Measurements from ENCODE around the gene GNAQ. TPM values are rescaled to one million over a fixed set of nuclear protein-coding genes. Genes with fewer than 3 reads are reported as not detected.
A peak's percentile ranks its signal among the peaks of the same experiment; 100 is the strongest.

The GNAQ gene
- total RNA-seq, 4 donors from 2014 or later: 40.8 to 54.7 (median 53.8) TPM

DNA sequence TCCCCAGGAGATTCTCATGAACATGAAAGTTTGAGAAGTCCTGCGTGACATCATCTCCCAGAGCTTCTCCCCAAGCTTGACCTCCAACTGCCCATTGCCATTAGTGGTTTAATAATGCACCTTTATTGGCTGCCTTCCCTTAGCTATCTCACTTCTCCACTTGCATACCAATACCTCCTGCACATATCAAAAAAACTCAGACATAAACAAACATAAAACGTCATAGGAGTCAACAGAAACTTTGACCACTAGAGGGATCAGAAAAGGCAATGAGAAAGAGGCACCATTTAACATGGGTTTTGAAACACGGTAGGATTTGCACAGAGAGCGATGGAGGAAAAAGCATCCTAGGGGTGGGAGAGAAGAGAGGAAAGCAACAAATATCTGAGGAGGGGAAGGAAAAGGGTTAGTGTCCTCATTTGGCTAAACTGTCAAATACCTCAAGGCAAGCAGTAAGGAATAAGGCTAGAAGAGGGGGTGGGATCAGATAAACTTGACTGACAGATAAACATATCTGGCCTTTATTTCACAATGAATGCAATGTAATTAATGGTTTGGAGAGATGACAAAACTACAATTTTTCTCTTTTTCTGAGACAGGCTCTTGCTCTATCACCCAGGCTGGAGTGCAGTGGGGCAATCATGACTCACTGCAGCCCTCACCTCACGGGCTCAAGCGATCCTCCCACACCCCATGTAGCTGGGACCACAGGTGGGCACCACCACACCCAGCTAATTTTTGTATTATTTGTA, 27.0 kb downstream of the GNAQ start:
- ATAC-seq (ENCODE audit: low FRiP score) (no peak), DNase-seq (ENCODE audit: low spot score) (no peak)
- TF ChIP-seq, protein P1, sequence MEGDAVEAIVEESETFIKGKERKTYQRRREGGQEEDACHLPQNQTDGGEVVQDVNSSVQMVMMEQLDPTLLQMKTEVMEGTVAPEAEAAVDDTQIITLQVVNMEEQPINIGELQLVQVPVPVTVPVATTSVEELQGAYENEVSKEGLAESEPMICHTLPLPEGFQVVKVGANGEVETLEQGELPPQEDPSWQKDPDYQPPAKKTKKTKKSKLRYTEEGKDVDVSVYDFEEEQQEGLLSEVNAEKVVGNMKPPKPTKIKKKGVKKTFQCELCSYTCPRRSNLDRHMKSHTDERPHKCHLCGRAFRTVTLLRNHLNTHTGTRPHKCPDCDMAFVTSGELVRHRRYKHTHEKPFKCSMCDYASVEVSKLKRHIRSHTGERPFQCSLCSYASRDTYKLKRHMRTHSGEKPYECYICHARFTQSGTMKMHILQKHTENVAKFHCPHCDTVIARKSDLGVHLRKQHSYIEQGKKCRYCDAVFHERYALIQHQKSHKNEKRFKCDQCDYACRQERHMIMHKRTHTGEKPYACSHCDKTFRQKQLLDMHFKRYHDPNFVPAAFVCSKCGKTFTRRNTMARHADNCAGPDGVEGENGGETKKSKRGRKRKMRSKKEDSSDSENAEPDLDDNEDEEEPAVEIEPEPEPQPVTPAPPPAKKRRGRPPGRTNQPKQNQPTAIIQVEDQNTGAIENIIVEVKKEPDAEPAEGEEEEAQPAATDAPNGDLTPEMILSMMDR (IDR thresholded peaks at IDR 0.05): no peak

- DNase-seq (ENCODE audit: low spot score) (no peak), ATAC-seq (ENCODE audit: low FRiP score) (no peak)
- TF ChIP-seq, protein P1 (IDR thresholded peaks at IDR 0.05): no peak
These were observed 27.9 kb downstream of the GNAQ start for GRCh38 chr9:78003730-78004129.

GRCh38 chr9:78001946-78002731, 29.5 kb downstream of the GNAQ start:
- ATAC-seq (ENCODE audit: low FRiP score) (peak; percentile 64), DNase-seq (ENCODE audit: low spot score) (no peak)
- TF ChIP-seq, protein P1 (IDR thresholded peaks at IDR 0.05): no peak

DNA sequence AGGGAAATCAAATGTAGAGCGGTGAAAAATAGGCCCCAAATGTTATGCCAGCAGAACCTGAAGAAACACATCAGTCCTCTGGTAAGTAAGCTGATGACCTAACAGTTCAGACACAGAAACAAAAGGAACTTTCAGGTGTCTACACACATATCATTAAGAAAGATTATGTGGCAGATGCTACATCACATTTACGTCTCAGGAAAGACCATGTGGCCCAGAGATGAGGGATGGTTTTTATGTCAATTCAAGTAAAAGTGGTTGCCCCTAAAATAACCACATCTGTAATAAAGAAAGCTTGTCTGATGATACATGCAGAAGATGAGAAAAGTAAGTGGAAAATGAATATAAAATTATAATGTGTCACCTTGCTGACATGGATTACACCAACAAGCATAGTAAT, 31.4 kb downstream of the GNAQ start:
- no peak for ATAC-seq (ENCODE audit: low FRiP score)
- DNase-seq (ENCODE audit: low spot score): no peak
- TF ChIP-seq, protein P1 (IDR thresholded peaks at IDR 0.05): no peak

DNA sequence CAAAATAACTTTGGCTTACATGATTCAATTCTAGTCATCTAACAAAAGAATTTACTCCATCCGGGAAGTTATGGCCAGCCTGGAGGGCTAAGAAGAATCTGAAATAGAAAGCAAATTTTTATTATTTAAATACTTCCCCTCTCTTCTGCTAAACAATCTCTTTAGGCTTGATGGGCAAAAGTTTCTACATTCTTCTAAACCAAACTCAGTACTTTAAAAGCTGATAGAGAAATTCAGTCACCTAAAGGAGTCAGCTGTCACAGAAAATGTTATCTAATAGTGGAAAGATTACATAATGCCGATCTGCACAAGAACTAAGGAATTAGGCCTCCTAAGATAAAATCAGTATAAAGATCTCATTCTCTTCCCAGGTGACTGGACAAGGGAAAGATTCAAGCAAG, 32.4 kb downstream of the GNAQ start:
- no peak for DNase-seq (ENCODE audit: low spot score)
- TF ChIP-seq, protein P1 (IDR thresholded peaks at IDR 0.05): no peak
- no peak for ATAC-seq (ENCODE audit: low FRiP score)

- no peak for DNase-seq (ENCODE audit: low spot score)
- TF ChIP-seq, protein P1 (IDR thresholded peaks at IDR 0.05): no peak
- peak; percentile 27 for ATAC-seq (ENCODE audit: low FRiP score)
These were observed 33.9 kb downstream of the GNAQ start for GRCh38 chr9:77997611-77998284.

All from omental fat pad (tissue), 4 donors.